ENCODE measurements around the gene ITGA11.

ITGA11 gene

GRCh38 chr15:68353421-68354135, 78.4 kb downstream of the ITGA11 start:
- DNase-seq (ENCODE audit: low read depth): no peak

- DNase-seq (ENCODE audit: low read depth): no peak
Observed at GRCh38 chr15:68352401-68353062, 79.4 kb downstream of the ITGA11 start.

- DNase-seq (ENCODE audit: low read depth): no peak
Observed at GRCh38 chr15:68349151-68349550, 82.8 kb downstream of the ITGA11 start.

DNA sequence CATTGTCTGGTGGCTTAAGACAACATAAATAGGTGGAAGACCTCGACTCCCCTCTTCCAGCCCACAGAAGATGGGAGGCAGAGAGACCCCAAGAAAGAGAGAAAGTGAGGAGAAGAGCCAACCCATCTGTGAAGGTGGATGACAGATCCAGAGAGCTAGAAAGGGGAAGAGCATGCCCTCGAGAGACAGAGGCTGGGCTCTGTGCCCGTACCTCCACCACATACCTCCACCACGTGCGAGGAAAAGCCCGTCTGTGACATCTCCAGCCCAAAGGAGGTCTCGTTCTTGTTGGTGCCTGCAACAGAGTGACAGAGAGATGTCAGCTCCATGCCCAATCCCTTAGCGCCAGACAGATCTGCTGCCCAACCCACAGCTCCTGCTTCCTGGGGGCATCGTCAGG, 83.4 kb downstream of the ITGA11 start:
- no peak for DNase-seq (ENCODE audit: low read depth)

DNA sequence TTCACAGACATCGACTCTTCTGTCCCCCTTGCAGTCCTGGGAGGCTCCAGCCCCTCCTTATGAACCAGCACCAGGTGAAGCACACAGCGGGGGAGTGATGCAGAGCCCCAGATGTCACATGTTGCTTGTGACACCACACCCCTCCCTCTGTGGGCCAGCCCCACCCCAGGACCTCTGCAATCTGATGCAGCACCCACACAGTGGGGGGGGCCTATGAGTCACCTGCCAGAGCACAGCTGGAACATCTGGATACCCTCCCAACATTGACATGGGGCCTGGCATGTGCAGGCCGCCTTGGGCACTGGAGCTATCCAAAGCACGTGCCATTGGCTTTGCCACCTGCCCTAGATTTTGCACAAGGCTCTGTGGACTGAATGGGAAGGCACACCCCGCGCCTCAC, 83.9 kb downstream of the ITGA11 start:
- DNase-seq (ENCODE audit: low read depth): no peak

GRCh38 chr15:68347392-68347791, 84.6 kb downstream of the ITGA11 start:
- no peak for DNase-seq (ENCODE audit: low read depth)

DNA sequence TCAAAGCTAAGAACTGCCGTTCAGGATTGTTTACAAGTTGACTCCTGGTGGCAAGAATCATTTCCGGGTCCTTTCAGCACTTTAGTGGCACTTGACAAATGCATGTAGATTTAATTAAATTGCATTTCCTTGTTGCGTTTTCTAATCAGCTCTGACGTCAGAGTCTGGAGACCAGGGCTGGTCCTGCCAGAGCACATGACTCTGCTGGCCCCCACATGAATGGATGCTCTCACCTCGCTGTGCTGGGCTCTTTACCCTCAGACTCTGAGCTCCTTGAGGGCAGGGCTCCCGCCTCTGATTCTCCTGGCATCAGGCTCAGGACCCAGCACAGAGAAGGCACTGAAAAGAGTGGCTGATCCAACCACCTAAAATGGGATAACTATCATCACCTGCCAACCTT, 85.0 kb downstream of the ITGA11 start:
- no peak for DNase-seq (ENCODE audit: low read depth)

DNA sequence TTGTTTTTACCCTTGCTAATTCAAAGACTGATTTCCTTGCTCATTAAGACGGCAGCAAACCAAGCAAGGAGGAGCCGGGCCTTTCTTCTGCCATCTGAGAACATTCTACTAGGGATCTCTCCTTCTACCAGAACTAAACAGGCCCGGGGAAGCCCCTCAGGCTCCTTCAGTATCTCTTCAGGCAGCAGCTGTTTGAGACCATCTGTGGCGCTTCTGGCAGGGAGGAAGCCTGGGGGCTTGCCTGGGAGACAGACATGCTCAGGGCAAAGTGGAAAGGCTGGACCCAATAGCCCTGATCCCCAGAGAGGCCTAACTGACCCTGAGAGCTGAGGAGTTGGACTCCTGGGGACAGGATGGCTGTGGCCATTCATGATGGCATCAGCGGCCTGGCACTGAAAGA, 86.5 kb downstream of the ITGA11 start:
- no peak for DNase-seq (ENCODE audit: low read depth)

DNA sequence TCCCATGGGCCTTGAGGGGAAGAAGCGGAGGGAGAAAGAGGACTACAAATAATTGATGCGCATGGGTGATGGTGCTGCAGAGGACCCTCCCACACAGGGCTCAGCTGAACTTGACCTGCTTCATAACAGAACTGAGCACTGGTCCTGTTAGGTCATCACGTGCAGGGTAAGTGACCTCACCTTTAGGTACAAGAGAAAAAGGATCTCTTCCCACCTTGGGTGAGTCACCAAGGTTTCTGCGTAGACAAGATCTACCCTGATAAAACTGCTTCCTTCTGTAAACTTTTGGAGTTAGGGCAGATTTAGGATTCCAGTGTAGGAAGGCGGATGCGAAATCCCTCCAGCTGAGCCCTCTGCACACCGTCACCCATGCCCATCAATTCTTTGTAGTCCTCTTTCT, 87.4 kb downstream of the ITGA11 start:
- DNase-seq (ENCODE audit: low read depth): no peak

DNA sequence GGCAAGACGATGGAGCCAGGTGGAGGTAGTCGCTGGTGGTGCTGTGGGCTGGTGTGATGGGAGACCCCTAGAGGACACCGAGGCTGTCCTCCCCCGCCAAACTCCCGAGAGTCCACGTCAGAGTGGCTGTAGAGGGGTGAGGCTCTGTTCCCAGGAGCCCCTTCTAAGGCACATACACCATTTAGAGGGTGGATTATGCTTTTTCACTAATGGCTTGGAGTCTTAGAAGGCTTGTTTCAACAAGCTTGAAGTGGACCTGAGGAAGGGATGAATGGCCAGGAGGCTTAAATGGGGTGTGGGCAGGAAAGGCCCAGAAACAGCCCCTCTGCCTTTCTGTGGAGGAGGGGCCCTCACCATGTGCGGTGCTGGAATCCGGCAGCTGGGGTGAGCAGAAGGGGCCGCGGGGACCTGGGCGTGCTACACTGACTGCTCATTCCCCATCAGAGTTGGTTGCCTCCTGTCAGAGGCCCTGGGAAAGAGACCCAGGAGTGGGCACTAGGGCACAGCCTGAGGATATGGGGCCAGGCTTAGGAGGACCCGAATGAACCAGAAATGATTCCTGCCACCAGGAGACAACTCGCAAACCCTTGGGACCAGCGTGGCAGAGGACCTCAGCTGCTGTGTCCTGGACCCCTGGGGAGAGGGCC, 88.3 kb downstream of the ITGA11 start:
- no peak for DNase-seq (ENCODE audit: low read depth)

GRCh38 chr15:68341760-68342725, 89.9 kb downstream of the ITGA11 start:
- DNase-seq (ENCODE audit: low read depth): no peak

- DNase-seq (ENCODE audit: low read depth): no peak
Observed at GRCh38 chr15:68340726-68341671, 91.0 kb downstream of the ITGA11 start.

DNA sequence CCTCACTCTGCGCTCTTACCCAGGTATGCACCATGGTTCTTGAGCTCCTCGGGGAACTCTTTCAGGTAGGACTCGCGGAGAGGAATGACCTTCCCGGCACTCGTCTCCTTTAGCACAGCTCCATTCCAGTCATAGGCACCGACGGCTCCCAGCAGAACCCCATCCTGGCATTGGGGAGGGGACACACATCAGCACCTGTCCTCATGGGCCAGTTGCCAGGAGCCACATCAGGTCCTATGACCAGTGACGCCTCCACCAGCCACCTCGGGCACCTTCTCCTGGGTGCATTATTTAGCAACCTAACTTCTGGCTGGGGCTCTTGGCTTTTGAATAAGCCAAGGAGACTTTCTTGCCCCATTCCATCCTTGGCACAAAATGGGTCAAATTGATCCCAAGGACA, 92.5 kb downstream of the ITGA11 start:
- DNase-seq (ENCODE audit: low read depth): no peak

- no peak for DNase-seq (ENCODE audit: low read depth)
Observed at GRCh38 chr15:68337826-68338225, 94.1 kb downstream of the ITGA11 start.

DNA sequence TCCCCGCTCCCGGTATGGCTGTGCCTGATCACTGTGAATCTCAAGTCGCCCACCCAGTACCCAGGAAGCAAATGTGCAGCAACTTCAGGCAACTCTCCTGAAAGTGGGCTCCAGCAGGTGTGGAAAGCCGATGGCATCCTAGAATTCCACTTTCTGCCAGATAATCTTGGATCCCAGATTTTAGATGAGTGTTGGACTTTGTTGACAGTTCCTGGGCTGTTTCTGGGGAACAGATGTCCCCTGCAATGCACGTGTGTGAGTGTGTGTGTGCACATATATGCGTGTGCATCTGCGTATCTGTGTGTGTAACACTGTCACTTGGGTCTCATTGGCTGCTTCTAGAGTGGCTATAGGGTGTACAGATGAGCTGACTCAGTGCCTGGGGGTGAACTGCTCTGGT, 95.4 kb downstream of the ITGA11 start:
- no peak for DNase-seq (ENCODE audit: low read depth)

DNA sequence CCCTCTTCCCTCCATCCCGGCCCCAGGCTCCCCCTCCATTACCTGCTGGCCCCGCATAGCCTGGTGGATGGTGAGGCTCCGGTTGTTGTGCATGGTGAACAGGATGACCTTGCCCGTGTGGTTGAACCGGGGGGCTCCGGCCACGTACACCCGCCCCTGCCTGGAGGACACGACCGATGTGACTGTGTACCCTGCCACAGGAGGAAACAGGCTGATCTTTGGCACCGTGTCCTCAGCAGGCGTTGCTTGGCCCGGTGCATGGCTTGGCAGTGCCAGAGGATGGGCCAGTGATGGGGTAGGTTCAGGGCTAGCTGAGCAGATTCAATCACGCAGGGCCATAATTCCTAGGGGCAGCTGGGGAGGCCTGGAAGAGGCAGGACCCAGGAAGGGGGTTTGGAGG, 96.3 kb downstream of the ITGA11 start:
- no peak for DNase-seq (ENCODE audit: low read depth)

- DNase-seq (ENCODE audit: low read depth): no peak
Observed at GRCh38 chr15:68335251-68335650, 96.7 kb downstream of the ITGA11 start.

DNA sequence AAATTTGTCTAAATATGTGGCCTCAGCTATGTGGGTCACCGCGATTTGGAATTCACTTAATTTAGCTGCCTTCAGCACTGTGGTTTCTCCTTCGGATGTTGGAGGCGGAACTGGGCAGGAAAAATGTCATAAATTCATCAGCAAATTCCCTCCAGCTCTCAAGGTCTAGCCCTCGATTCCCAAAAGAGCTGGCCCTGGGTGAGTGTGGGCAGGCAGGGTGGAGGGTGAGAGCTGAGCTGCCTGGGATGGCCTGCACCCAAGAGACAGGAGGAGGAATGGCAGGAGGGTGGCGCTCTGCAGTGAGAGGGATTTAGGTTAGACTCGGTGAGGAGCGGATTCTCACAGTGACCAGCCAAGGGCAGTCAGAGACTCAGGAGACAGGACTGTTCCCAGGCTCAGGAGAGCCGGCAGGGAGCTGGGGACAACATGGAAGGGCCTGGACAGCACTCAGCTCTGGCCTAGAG, 97.3 kb downstream of the ITGA11 start:
- DNase-seq (ENCODE audit: low read depth): no peak

- no peak for DNase-seq (ENCODE audit: low read depth)
Observed at GRCh38 chr15:68333775-68334470, 98.0 kb downstream of the ITGA11 start.

GRCh38 chr15:68332266-68332665, 99.7 kb downstream of the ITGA11 start:
- DNase-seq (ENCODE audit: low read depth): no peak

Data from stimulated activated CD8-positive, alpha-beta memory T cell treated with anti-CD3 and anti-CD28 coated beads, Interleukin-12 subunit alpha, Interleukin-12 subunit beta, amount 100 ng/mL, for 4 hours (primary cell).